DLD1 (cell line): ENCODE results near the gene EID1.

ENCODE experiments used
- in situ Hi-C: cut with HindIII; loops from 2 replicates; pipeline ENCODE4 v1.10.0; 2017; ENCODE audit warnings: low sequenced_read_pairs

The EID1 gene

GRCh38 chr15:48868536-48868935 is 9.4 kb upstream of the EID1 start:
- in situ Hi-C loops, result no loop called here

DNA sequence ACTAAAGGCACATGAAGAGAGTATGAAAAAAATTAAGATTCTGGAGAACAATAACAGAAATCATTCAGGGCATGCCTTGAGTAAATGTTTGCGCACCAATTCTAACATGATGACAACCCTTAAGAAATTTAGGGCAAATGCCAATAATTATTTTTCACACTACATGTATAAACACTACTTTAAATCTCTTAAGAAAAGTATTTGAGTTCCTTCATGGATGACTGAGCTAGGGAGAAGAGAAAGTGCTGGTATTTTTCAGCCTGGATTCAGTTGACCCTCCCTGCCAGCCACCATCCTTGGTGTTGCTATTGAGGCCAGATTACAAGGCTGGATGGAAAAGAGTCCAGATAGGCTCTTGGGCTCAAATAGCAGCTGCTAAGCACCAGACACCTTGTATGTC is 8.0 kb upstream of the EID1 start:
- in situ Hi-C loops, result no loop called here

GRCh38 chr15:48871542-48871941 is 6.4 kb upstream of the EID1 start:
- in situ Hi-C loops, result no loop called here

DNA sequence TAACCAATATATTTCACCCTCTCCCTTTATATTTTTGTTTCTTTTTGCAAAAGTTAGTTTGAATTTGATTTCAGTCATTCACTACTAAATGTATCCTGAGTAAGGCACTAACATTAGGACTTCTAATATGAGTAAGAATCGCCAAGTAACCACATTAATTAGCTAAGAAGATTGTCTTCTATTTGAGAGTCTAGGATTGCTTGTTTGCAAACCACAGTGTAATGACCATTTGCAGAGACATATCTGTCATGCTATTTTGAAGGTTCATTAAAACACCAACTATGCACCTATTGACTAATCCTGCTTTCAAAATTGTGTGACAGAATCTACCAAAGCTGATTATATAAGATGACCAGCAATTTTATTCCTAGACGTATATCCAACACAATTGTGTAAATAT is 5.3 kb upstream of the EID1 start:
- in situ Hi-C loops, result no loop called here

- in situ Hi-C loops, result no loop called here
Observed at GRCh38 chr15:48875241-48875960, 2.5 kb upstream of the EID1 start.

DNA sequence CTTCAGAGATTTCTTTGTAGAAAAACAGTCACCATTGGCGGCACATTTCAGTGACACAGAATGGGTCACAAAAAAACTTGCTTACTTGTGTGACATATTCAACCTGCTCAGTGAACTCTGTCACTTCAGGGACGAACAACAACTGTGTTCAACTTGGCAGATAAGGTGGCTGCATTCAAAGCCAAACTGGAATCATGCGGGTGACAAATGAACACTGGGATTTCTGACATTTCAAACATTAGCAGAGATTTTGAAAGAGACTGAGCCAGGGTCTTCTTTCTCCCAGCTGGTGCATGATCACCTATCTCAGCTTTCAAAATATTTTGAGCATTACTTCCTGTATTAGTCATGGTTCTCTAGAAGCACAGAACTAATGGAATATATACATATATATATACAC is 1.9 kb upstream of the EID1 start:
- in situ Hi-C loops, result no loop called here

GRCh38 chr15:48880070-48880634 is 2.2 kb downstream of the EID1 start:
- in situ Hi-C loops, result no loop called here

- in situ Hi-C loops, result no loop called here
Observed at GRCh38 chr15:48883699-48884098, 5.8 kb downstream of the EID1 start.

DNA sequence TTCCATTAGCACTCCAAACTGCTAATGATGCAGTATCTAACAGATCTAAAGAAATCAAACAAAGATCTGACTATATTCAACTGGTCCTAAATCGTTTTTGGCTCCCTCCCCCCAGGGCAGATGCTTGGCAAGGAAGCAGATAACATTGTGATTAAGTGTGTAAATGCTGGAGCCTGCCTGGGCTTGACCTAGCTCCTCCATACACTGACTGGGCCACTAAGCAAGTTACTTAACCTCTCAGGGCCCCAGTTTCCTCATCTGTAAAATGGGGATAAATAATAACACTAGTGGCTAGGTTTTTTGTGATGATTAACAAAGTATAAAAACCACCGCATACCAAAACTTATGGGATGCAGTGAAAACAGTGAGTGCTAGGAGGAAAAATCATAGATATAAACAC is 9.2 kb downstream of the EID1 start:
- in situ Hi-C loops, result no loop called here

DNA sequence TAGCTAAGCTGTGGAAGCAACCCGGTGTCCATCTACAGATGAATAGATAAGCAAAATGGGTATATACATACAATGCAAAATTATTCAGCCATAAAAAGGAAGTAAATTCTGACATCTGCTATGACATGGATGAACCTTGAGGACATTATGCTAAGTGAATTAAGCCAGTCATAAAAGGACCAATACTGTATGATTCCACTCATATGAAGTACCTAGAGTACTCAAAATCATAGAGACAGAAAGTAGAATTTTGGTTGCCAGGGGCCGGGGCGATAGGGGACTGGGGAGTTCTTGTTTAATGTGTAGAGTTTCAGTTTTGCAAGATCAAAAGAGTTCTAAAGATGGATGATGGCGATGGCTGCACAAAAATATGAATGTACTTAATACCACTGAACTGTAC is 10.3 kb downstream of the EID1 start:
- in situ Hi-C loops, result no loop called here

DNA sequence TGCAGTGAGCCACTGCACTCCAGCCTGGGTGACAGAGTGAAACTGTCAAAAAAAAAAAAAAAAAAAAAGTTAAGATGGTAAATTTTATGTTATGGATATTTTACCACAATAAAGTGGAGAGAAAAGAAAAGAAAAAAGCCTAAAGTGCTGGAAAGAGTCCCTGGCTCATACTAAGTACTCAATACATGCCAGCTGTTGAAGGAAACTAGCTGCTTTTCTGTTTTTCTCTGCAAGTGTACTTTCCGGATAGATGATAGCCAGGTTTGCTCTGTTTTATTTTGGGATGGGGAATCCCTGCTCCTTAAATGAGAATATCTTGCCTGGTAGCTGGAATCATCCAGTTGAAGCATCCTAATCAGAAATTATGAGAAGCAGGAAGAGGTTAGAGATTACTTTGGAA is 10.9 kb downstream of the EID1 start:
- in situ Hi-C loops, result no loop called here

DNA sequence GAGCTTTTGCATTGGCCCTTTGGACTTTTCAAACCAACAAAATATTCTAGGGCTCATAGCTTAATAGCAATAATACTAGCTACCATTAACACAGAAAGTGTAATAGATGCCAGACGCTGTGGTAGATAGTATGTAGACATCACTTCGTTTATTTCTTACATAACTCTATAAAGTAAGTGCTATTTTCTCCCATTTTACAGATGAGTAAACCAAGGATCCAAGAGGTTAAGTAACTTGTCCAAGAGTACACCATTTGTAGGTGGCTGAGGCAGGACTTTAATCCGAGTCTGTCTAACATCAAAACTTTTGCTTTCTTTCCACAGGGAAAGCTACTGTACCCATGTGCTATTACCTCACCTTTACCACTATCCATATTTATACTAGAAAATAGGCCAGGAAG is 12.0 kb downstream of the EID1 start:
- in situ Hi-C loops, result no loop called here

- in situ Hi-C loops, result no loop called here
Observed at GRCh38 chr15:48890375-48890972, 12.5 kb downstream of the EID1 start.

- in situ Hi-C loops, result no loop called here
Observed at GRCh38 chr15:48891232-48891765, 13.4 kb downstream of the EID1 start.

DNA sequence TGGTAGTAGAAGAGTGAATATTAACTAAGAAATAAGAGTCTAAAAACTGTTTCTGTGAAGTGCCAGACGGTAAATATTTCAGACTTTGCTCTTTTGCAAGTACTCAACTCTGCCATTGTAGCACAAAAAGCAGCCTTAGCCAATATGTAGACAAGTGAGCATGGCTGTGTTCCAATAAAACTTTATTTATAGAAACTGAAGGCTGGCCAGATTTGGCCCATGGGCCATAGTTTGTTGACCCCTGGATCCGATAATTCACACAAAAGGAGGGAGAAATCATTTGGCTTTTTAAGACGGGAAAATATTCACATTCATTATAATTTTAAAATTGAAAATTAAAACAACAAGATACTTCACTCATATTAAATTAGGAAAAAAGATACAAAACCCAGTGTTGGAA is 15.4 kb downstream of the EID1 start:
- in situ Hi-C loops, result no loop called here

DNA sequence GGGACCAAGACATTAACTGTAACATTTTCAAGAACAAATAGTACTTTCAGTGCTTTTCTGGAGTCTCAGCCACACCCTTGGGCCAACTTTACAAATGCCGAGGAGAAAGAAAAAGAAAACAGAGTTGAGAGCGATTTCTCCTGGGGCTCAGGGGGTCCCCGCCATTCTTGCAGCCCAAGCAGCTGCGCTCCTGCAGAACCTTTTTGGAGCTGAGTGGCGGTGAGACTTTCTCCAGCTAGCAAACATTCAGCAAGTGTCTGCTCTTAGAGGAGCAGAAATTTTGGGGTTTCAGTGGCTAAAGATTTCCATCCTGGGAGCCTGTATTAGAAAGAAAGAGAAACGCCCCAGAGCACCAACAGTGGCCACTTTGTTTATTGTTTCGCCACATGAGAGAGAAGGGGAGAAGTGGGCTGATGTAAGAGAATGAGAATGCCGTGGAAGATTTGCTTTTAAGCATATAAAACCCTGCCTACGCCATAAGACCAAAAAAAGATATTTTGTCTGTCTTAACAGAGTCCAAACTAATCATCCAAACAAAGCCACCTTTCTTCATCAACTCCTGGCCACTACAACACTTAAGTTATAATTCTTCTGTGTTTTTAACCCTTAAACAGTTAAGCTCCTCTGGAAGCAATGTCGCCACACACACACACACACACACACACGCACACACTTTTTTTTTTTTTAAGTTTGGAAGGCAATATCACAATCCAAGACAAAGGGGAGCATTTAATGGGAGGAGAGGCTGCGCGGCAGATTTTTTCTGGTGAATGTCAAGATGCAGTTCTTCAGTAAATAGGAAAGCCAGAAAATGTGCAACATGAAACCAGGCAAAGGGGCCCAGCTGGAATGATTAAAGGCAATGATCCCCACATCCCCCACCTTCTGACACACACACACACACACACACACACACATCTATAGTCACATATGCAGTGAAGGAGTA is 19.2 kb downstream of the EID1 start:
- in situ Hi-C loops, result no loop called here

- in situ Hi-C loops, result no loop called here
Observed at GRCh38 chr15:48898032-48898431, 20.1 kb downstream of the EID1 start.

GRCh38 chr15:48898446-48898845 is 20.5 kb downstream of the EID1 start:
- in situ Hi-C loops, result no loop called here

- in situ Hi-C loops, result no loop called here
Observed at GRCh38 chr15:48899793-48900192, 21.9 kb downstream of the EID1 start.

GRCh38 chr15:48904758-48905157 is 26.8 kb downstream of the EID1 start:
- in situ Hi-C loops, result no loop called here

DNA sequence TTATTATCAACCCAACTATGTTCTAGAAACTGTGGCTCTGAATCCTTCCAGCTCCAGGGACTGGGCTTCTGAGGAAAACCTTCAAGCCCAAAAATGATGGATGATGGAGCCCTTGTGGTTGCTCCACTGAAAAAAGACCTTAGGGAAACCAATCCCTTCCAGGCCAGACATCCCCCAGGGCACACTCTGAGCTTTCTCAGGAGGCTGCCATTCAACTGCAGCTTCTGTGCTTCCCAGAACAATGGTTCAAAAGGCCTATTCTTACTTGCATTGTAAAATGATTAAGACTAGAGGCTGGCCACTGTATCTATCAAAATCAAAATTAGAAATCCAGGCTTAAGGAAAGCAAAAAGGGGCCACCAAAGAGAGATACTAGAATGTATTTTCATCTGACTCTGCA is 27.3 kb downstream of the EID1 start:
- in situ Hi-C loops, result no loop called here
